Activated T-cell treated with anti-CD3 and anti-CD28 coated beads for 1 hour (primary cell): ENCODE results near the gene ZDHHC11B.
"Not testable (repeated sequence)": the region's sequence is repeated elsewhere in the genome, so short reads cannot be mapped to it uniquely, and the experiment has no call there.

ENCODE experiments used
- DNase-seq: peaks from one replicate; pipeline ENCODE4 v3.0.0-alpha.2; 2020; ENCODE audit warnings: low read depth

The ZDHHC11B gene

GRCh38 chr5:685262-686171 is 99.0 kb downstream of the ZDHHC11B start:
- DNase-seq = no peak

GRCh38 chr5:684751-685216 is 99.7 kb downstream of the ZDHHC11B start:
- no peak for DNase-seq

- no peak for DNase-seq
Observed at GRCh38 chr5:683551-684481, 100.7 kb downstream of the ZDHHC11B start.

GRCh38 chr5:682651-683358 is 101.7 kb downstream of the ZDHHC11B start:
- not testable (repeated sequence) for DNase-seq

GRCh38 chr5:682216-682615 is 102.3 kb downstream of the ZDHHC11B start:
- not testable (repeated sequence) for DNase-seq

GRCh38 chr5:681317-682191 is 103.0 kb downstream of the ZDHHC11B start:
- DNase-seq = not testable (repeated sequence)

GRCh38 chr5:680836-681235 is 103.7 kb downstream of the ZDHHC11B start:
- not testable (repeated sequence) for DNase-seq

- not testable (repeated sequence) for DNase-seq
Observed at GRCh38 chr5:680118-680795, 104.3 kb downstream of the ZDHHC11B start.

- DNase-seq = not testable (repeated sequence)
Observed at GRCh38 chr5:679166-679895, 105.2 kb downstream of the ZDHHC11B start.

- not testable (repeated sequence) for DNase-seq
Observed at GRCh38 chr5:678521-678920, 106.0 kb downstream of the ZDHHC11B start.

GRCh38 chr5:677131-678101 is 107.1 kb downstream of the ZDHHC11B start:
- DNase-seq = no peak

- no peak for DNase-seq
Observed at GRCh38 chr5:676699-677076, 107.8 kb downstream of the ZDHHC11B start.

- DNase-seq = no peak
Observed at GRCh38 chr5:675871-676698, 108.4 kb downstream of the ZDHHC11B start.

- DNase-seq = no peak
Observed at GRCh38 chr5:675111-675870, 109.2 kb downstream of the ZDHHC11B start.

- DNase-seq = no peak
Observed at GRCh38 chr5:674630-675011, 109.9 kb downstream of the ZDHHC11B start.

GRCh38 chr5:673831-674629 is 110.5 kb downstream of the ZDHHC11B start:
- no peak for DNase-seq
